Suprapubic skin (tissue), 4 donors: Measurements from ENCODE around the gene LIPC. TPM values are rescaled to one million over a fixed set of nuclear protein-coding genes. Genes with fewer than 3 reads are reported as not detected.

ENCODE experiments used
- DNase-seq, 2 donors: peaks; one replicate each; pipeline ENCODE4 v3.0.0-alpha.2; 2019; ENCODE audit warnings: low spot score in 2 of 2
- H3K27ac ChIP-seq: fragments of 200-600 bp; sonication (generic); one replicate; pipeline ENCODE4 v1.5.1; 2019
- H3K27me3 ChIP-seq: fragments of 200-600 bp; sonication (generic); one replicate; pipeline ENCODE4 v1.5.1; 2019
- H3K36me3 ChIP-seq: fragments of 200-600 bp; sonication (generic); one replicate; pipeline ENCODE4 v1.5.1; 2019
- H3K4me1 ChIP-seq: fragments of 200-600 bp; sonication (generic); one replicate; pipeline ENCODE4 v1.5.1; 2019
- H3K4me3 ChIP-seq: fragments of 200-600 bp; sonication (generic); one replicate; pipeline ENCODE4 v1.5.1; 2019; ENCODE audit warnings: mild to moderate bottlenecking
- H3K9me3 ChIP-seq: fragments of 200-600 bp; sonication (generic); one replicate; pipeline ENCODE4 v1.5.1; 2019
- EP300 ChIP-seq: sonication (generic); formaldehyde crosslinking; IDR thresholded peaks from one replicate; pipeline ENCODE4 v1.6.1; 2017; ENCODE audit warnings: antibody characterized with exemption
- POLR2A ChIP-seq, 2 donors: fragments of 450-650 bp; IDR thresholded peaks; one replicate each; pipeline ENCODE4 v1.6.1; 2017; ENCODE audit warnings: antibody characterized with exemption in 2 of 2, mild to moderate bottlenecking in 2 of 2, moderate library complexity in 2 of 2
- POLR2AphosphoS5 ChIP-seq, 3 donors: sonication (generic); formaldehyde crosslinking; IDR thresholded peaks; one replicate each; pipeline ENCODE4 v1.6.1; 2017; ENCODE audit warnings: antibody characterized with exemption in 3 of 3
- WGBS: methylation state at CpG from one replicate; pipeline ENCODE4 v1.1.5; 2018; 5-methylcytosine and 5-hydroxymethylcytosine counted together
- total RNA-seq, 4 donors: library from RNA; depleted of rRNA; stranded (reverse); fragments of >200 nt; gene quantifications; one replicate each; pipeline ENCODE4 v1.1.0, GENCODE V29; 2016
- TF ChIP-seq, protein P1 (sequence below), 2 donors: fragments of 200-600 bp in 1 of 2; fragments of 450-650 bp in 1 of 2; sonication (generic) in 1 of 2; IDR thresholded peaks; one replicate each; pipeline ENCODE4 v1.5.1; 2016 to 2019; ENCODE audit warnings: antibody characterized with exemption in 2 of 2, mild to moderate bottlenecking in 1 of 2, moderate library complexity in 1 of 2

The LIPC gene
- total RNA-seq, 4 donors from 2014 or later: 0.26 to 0.96 TPM; not detected in 2

DNA sequence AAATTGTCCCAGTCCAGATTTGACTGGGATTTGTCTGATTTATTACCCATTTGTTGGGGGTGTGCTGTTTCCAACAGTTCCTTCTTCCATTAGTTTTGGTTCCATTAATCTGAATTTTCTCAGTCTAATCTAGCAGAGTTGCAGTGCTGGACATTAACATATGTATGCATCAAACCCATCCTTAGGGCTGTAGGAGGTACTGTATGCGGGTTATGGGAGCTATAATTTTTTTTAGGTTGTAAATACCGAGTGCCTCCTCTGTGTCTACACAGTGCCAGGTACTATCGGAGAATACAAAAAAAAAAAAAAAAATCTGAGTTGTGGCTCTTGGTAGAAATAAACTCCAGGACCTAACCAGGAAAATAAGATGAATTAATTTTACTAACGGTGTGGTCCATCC, 133.8 kb downstream of the LIPC start:
- TF ChIP-seq POLR2A (IDR thresholded peaks at IDR 0.05): no peak
- TF ChIP-seq, protein P1, sequence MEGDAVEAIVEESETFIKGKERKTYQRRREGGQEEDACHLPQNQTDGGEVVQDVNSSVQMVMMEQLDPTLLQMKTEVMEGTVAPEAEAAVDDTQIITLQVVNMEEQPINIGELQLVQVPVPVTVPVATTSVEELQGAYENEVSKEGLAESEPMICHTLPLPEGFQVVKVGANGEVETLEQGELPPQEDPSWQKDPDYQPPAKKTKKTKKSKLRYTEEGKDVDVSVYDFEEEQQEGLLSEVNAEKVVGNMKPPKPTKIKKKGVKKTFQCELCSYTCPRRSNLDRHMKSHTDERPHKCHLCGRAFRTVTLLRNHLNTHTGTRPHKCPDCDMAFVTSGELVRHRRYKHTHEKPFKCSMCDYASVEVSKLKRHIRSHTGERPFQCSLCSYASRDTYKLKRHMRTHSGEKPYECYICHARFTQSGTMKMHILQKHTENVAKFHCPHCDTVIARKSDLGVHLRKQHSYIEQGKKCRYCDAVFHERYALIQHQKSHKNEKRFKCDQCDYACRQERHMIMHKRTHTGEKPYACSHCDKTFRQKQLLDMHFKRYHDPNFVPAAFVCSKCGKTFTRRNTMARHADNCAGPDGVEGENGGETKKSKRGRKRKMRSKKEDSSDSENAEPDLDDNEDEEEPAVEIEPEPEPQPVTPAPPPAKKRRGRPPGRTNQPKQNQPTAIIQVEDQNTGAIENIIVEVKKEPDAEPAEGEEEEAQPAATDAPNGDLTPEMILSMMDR (IDR thresholded peaks at IDR 0.05): no peak
- WGBS: 68% methylated on average over 4 of the region's 4 CpGs
- Histone ChIP-seq H3K27me3 (no peaks in the 10 kb centered on the region), H3K27ac (no peak overlapping the region), H3K4me1 (no peaks in the 10 kb centered on the region), H3K4me3 (no peak overlapping the region), H3K9me3 (no peaks in the 10 kb centered on the region), H3K36me3 (no peaks in the 10 kb centered on the region)
- DNase-seq: no peak

DNA sequence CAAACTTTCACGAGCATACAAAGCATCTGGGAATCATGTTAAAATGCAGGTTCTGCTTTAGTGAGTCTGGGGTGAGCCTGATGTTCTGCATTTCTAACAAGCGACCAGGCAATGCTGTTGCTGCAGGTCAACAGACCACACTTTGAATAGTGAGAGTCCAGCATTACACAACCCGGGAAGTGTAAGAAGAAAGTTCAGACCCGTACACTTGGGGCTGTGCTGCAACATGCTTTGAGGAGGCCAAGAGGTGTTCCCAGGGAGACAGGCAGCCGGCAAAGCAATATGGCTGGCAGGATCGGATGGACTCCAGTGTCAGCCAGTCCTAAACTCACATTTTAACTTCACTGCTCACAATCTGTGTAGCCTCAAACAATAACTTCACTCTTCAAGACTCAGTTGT, 134.2 kb downstream of the LIPC start:
- 74% methylated on average over 6 of the region's 6 CpGs for WGBS
- no peak for DNase-seq
- Histone ChIP-seq H3K36me3 (no peaks in the 10 kb centered on the region), H3K9me3 (no peaks in the 10 kb centered on the region), H3K27me3 (no peaks in the 10 kb centered on the region), H3K27ac (no peak overlapping the region), H3K4me3 (no peak overlapping the region), H3K4me1 (no peaks in the 10 kb centered on the region)
- no peak for TF ChIP-seq EP300
- no peak for TF ChIP-seq POLR2A (IDR thresholded peaks at IDR 0.05)
- TF ChIP-seq, protein P1 (IDR thresholded peaks at IDR 0.05): no peak
- no peak for TF ChIP-seq POLR2AphosphoS5 (IDR thresholded peaks at IDR 0.05)

DNA sequence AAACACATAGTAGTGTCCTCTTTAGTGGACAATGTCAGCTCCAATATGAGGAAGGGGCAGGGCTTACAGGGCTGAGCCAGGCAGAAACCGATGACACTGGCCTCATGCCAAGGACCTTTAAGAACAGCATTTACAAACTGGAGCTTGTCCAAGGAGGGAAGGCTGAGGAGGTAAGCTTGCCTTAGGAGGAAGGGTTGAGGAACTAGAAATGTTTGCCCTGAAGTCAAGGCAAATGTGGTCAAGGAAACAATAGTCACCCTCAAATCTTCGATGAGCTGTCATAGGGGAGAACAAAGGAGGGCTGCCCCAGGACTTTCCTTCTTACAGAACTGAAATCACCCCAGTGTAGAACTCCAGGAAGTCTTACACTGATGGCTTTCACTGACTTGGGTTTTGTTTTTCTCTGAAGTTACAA, 136.4 kb downstream of the LIPC start:
- no peak for DNase-seq
- Histone ChIP-seq H3K4me1 (no peaks in the 10 kb centered on the region), H3K27ac (peak overlapping the region; percentile 20), H3K27me3 (no peaks in the 10 kb centered on the region), H3K9me3 (no peaks in the 10 kb centered on the region), H3K4me3 (no peak overlapping the region), H3K36me3 (no peaks in the 10 kb centered on the region)
- 22% methylated on average over 2 of the region's 2 CpGs for WGBS
- TF ChIP-seq POLR2AphosphoS5 (IDR thresholded peaks at IDR 0.05): no peak
- TF ChIP-seq EP300: no peak
- TF ChIP-seq, protein P1 (IDR thresholded peaks at IDR 0.05): no peak
- TF ChIP-seq POLR2A (IDR thresholded peaks at IDR 0.05): no peak

DNA sequence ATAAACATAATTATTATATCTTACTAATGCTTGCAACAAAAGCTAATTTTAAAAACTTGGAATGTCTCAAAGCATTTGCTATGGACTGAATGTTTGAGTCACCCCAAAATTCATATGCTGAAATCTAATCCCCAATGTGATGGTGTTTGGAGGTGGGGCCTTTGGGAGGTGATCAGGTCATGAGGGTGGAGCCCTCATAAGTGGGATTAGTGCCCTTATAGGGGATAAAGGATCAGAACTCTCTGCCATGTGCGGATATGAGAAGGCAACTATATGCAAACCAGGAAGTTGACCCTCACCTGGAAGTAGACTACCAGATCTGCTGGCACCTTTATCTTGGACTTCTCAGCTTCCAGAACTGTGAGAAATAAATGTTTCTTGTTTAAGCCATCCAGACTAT, 137.7 kb downstream of the LIPC start:
- TF ChIP-seq EP300: no peak
- TF ChIP-seq, protein P1 (IDR thresholded peaks at IDR 0.05): no peak
- no peak for TF ChIP-seq POLR2AphosphoS5 (IDR thresholded peaks at IDR 0.05)
- no peak for TF ChIP-seq POLR2A (IDR thresholded peaks at IDR 0.05)

DNA sequence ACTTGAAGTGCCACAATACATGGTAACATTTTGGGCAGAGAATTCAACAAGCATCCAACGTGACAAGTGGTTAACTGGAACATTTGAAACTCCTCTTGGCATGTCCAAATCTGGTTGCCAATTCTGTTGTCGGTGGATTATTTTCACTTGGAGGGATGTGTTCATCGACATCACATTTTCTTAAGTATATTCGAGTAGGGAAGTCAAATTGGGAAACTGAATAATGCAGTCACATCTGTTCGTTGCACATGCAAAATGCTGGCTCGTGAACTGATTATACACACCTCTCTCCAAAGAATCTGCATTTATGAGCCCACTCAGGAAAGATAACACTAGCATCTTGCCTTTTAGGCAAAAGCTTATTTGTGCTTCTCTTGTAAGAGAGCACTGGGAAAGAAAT, 139.7 kb downstream of the LIPC start:
- H3K27ac ChIP-seq: no peak overlapping the region
- no peaks in the 10 kb centered on the region for H3K27me3 ChIP-seq
- no peak overlapping the region for H3K4me3 ChIP-seq
- H3K4me1 ChIP-seq: no peaks in the 10 kb centered on the region
- DNase-seq: no peak
- WGBS: 85% methylated on average over 6 of the region's 6 CpGs
- TF ChIP-seq, protein P1 (IDR thresholded peaks at IDR 0.05): no peak
- no peak for TF ChIP-seq EP300
- no peak for TF ChIP-seq POLR2A (IDR thresholded peaks at IDR 0.05)
- no peak for TF ChIP-seq POLR2AphosphoS5 (IDR thresholded peaks at IDR 0.05)
- no peaks in the 10 kb centered on the region for H3K9me3 ChIP-seq
- no peaks in the 10 kb centered on the region for H3K36me3 ChIP-seq

More for the DNA sequence above, 137.7 kb downstream of the LIPC start:
- Histone ChIP-seq H3K9me3 (no peaks in the 10 kb centered on the region), H3K4me3 (no peak overlapping the region), H3K36me3 (no peaks in the 10 kb centered on the region), H3K27ac (no peak overlapping the region), H3K4me1 (no peaks in the 10 kb centered on the region), H3K27me3 (no peaks in the 10 kb centered on the region)
- DNase-seq: no peak
- WGBS: 94% methylated on average over 1 of the region's 1 CpG
